Urinary bladder (tissue), 4 donors: ENCODE measurements around the gene FNDC3B. TPM values are rescaled to one million over a fixed set of nuclear protein-coding genes. Genes with fewer than 3 reads are reported as not detected.

Experiments used
- DNase-seq: peaks from one replicate; pipeline ENCODE4 v3.0.0-alpha.2; 2015; ENCODE audit errors: extremely low spot score
- H3K27ac ChIP-seq: one replicate; pipeline ENCODE4 v1.5.1; 2013; ENCODE audit warnings: low read depth, mild to moderate bottlenecking, moderate library complexity
- H3K36me3 ChIP-seq: one replicate; pipeline ENCODE4 v1.6.1; 2013; ENCODE audit warnings: mild to moderate bottlenecking, moderate library complexity; ENCODE audit not compliant: insufficient read depth
- H3K4me1 ChIP-seq: one replicate; pipeline ENCODE4 v1.6.1; 2013; ENCODE audit warnings: mild to moderate bottlenecking, moderate library complexity; ENCODE audit not compliant: insufficient read depth
- H3K4me3 ChIP-seq: one replicate; pipeline ENCODE4 v1.5.1; 2013; ENCODE audit warnings: low read depth, low read length
- WGBS: extraction: QIAGEN DNeasy Blood & Tissue Kit; methylation state at CpG from one replicate; pipeline ENCODE4 v1.1.7; 2013; 5-methylcytosine and 5-hydroxymethylcytosine counted together
- polyA plus RNA-seq: library from polyadenylated mRNA; stranded (reverse); fragments of 200-250 nt; gene quantifications from one replicate; pipeline ENCODE4 v1.2.3, GENCODE V29; 2013
- total RNA-seq: library from RNA; depleted of rRNA; stranded (reverse); fragments of >200 nt; gene quantifications from one replicate; pipeline ENCODE4 v1.2.3, GENCODE V29; 2014
- donor health status: healthy with polysubstance abuse.
- donor health status: healthy.

Gene FNDC3B
- total and polyA plus RNA-seq, 2 donors = 22.0 to 228 TPM

DNA sequence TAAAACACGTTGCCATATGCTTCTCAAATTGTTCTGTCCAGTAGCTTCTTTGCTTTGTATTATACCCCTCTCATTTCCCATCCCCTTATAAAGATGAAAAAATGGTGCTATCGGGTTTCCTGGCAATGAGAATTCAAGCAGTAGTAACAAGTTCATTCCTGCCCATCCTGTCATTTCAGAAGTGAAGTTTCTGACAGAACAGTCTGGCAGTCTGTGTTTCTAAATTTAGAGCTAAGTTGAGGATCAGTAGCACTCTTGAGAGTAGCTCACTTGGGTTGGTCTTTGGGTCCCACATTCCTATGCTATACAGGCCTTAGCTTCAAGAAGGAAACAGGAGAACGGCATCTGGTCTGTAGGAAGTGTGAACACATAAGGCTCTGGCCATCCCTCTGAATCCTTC, 274.3 kb downstream of the FNDC3B start:
- peak overlapping the region; percentile 33 for H3K27ac ChIP-seq
- H3K4me3 ChIP-seq = no peak overlapping the region
- WGBS = 50% methylated on average over 3 of the region's 3 CpGs
- DNase-seq = no peak
- H3K36me3 ChIP-seq = no peaks in the 10 kb centered on the region
- peaks cover 5% of the 10 kb centered on the region for H3K4me1 ChIP-seq

DNA sequence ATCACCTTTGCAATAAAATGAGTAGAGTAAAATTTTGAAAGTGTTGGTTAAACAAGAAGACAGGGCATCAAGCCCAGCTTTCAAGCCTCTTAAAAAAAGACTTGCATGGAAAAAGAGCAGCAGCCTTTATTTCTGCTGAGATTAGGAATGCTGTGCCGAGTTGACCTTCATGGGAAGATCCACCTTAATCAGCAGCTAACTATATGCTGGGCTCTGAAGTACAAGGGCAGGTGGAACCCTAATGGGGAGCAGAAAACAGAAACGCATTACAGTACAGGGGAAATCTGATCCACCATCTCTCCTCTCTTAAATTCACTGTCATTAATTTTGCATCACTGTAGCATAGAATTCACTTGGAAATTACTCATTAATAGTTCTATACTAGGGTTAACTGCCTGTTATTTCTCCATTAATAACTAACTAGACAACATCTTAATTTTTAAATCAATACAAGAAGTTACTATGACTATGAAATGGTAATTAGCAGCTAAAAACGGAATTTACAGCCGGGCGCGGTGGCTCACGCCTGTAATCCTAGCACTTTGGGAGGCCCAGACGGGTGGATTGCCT, 275.3 kb downstream of the FNDC3B start:
- peaks cover 5% of the 10 kb centered on the region for H3K4me1 ChIP-seq

DNA sequence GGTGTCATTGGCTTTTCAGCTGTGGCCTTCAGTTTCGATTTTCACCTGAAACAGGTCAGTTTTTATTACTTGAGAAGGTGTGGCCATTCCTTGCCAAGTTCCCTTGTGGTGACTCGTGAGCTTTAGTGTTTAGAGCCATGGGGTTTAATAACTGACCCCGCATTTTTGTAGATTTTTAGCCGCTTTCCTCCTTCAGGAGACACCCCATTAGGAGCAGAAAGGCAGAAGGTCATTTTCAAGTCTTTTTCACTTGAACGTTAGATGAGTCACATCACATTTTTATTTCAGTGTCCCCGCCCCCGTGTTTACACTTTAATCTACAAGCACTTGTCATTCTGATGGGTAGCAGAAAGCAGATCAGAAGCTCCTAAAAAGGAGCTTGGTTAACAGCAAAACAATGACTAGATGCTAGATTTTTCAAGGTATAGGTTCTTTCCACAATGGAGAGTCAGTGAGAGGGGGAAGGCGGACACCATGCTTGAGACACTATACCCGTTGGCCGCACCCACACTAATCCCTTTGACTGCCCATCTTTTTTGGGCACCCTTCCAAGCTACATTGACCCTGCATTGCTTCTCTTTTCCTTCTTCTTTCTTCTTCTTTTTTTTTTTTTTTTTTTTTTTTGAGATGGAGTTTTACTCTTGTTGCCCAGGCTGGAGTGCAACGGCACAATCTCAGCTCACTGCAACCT, 276.2 kb downstream of the FNDC3B start:
- Histone ChIP-seq H3K4me1 (peaks cover 10% of the 10 kb centered on the region), H3K27ac (peak overlapping the region; percentile 52), H3K36me3 (no peaks in the 10 kb centered on the region), H3K4me3 (no peak overlapping the region)
- 61% methylated on average over 11 of the region's 11 CpGs for WGBS
- no peak for DNase-seq

More for the DNA sequence above, 275.3 kb downstream of the FNDC3B start:
- no peak for DNase-seq
- WGBS = 87% methylated on average over 8 of the region's 8 CpGs
- Histone ChIP-seq H3K36me3 (no peaks in the 10 kb centered on the region), H3K4me3 (no peak overlapping the region), H3K27ac (peak overlapping the region; percentile 16)

DNA sequence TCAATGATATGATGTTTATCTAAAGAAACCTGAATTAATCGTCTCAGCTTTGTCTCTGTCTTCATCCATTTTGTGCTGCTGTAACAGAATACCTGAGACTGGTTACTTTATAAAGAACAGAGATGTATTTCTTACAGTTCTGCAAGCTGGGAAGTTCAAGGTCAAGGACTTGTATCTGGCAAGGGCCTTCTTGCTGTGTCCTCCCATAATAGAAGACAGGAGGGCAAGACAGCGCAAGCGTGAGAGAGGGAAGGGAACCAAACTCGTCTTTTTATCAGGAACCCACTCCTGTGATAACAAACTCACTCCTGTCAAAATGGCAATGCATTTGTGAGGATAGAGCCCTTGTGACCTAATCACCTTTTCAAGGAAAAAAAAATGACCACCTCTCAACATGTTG, 277.4 kb downstream of the FNDC3B start:
- H3K4me3 ChIP-seq = no peak overlapping the region
- no peak overlapping the region for H3K27ac ChIP-seq
- H3K4me1 ChIP-seq = peaks cover 10% of the 10 kb centered on the region
- H3K36me3 ChIP-seq = no peaks in the 10 kb centered on the region
- DNase-seq = no peak
- 90% methylated on average over 4 of the region's 4 CpGs for WGBS

DNA sequence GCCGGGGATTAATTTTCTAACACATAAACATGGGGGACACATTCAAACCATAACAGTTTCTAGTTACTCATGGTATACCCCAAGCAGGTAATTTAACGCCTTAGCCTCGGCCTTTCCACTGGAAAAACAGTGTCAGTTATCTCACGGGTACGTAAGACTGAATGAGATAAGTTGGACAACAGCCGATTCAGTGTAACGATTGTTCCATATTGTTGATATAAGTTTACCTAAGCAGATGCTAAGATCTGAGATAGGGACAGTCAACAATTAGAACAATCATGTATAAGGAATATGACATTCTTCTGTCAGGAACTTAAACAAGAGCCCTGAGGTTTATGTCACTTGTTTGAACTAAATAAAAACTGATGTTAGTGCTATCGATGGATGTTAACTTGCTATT, 278.1 kb downstream of the FNDC3B start:
- Histone ChIP-seq H3K36me3 (no peaks in the 10 kb centered on the region), H3K4me3 (no peak overlapping the region), H3K27ac (peak overlapping the region; percentile 41), H3K4me1 (peaks cover 10% of the 10 kb centered on the region)
- WGBS = 84% methylated on average over 8 of the region's 8 CpGs
- DNase-seq = no peak

DNA sequence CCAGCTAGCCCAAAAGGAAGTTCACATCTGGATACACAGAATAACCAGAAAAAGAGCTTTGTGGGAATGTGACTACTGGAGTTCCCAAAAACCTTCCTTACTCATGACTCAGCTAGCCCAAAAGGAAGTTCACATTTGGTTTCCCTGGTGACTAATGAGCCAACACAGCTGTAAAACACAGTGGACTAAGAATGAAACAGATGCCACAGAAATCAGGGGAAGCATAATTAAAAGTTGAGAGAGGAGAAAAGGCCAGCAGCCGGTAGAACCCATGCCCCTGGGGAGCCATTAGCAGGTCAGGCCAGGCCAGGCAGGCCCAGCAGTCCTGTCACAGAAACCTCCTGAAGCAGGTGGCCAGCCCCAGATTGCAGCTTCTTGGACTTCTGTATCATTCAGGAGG, 278.6 kb downstream of the FNDC3B start:
- DNase-seq = peak; percentile 35
- Histone ChIP-seq H3K36me3 (no peaks in the 10 kb centered on the region), H3K4me1 (peaks cover 10% of the 10 kb centered on the region), H3K27ac (peak overlapping the region; percentile 63), H3K4me3 (no peak overlapping the region)
- 2% methylated on average over 1 of the region's 1 CpG for WGBS

DNA sequence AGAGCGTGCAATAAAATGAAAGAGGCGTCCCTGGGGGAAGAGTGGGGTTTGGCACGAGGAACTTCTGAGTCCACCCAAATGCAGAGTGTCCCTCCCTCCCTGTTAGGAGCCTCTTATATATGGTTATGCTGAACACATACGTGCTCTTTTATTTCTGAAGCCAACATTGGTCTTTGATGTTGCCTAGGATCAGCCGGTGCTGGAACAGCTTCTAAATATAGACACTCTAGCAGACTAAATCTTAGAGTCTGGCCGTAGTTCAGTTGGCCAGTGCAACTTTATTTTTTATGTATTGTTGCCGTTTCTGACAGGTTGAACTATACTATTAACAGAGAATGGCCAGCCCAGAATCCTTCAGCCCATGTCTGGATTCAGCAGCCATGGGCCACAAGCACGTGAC, 280.2 kb downstream of the FNDC3B start:
- H3K4me3 ChIP-seq = no peak overlapping the region
- H3K27ac ChIP-seq = no peak overlapping the region
- peaks cover 8% of the 10 kb centered on the region for H3K4me1 ChIP-seq
- no peaks in the 10 kb centered on the region for H3K36me3 ChIP-seq
- WGBS = 35% methylated on average over 8 of the region's 8 CpGs
- DNase-seq = no peak

DNA sequence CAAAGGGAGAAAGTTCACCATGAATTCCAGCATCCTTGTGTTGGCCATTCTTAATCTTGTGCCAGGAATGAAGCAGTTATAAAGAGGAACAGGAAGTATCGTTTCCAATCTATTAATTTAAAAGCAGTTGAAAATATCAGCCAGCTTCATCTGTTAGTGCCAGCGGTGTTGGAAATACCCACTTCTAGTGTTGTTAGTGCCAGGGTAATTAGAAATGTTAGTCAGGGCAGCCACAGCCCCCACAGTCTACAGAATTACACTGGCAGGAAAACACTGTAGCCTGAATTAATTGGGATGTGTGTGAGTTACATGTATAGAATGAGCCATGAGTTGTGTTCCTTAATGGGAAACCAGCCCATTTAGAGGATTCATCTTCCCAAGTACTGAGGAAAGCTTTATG, 281.1 kb downstream of the FNDC3B start:
- Histone ChIP-seq H3K4me1 (peaks cover 8% of the 10 kb centered on the region), H3K27ac (no peak overlapping the region), H3K36me3 (no peaks in the 10 kb centered on the region), H3K4me3 (no peak overlapping the region)
- 70% methylated on average over 2 of the region's 2 CpGs for WGBS
- DNase-seq = no peak

DNA sequence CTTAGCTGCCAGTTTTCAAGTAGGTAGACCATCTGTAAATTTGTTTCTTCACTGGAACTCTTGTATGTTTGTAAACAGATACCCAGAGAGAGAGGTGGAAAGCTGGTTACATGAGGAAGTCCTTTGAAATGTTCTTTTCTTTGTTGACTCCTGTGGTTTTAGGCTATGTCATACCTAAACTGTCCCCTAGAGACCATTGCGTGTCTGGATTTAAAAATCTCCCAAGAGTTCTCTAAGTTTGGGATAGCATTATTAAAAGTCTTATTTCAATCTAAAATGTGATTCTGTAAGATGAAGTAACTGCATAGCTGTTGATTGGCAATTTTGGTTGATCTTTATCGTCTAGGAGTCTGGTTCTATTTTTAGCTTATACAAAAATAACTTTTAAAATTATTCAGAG, 281.7 kb downstream of the FNDC3B start:
- no peaks in the 10 kb centered on the region for H3K36me3 ChIP-seq
- no peak for DNase-seq
- no peak overlapping the region for H3K4me3 ChIP-seq
- no peak overlapping the region for H3K27ac ChIP-seq
- peaks cover 6% of the 10 kb centered on the region for H3K4me1 ChIP-seq
- WGBS = 47% methylated on average over 2 of the region's 2 CpGs

DNA sequence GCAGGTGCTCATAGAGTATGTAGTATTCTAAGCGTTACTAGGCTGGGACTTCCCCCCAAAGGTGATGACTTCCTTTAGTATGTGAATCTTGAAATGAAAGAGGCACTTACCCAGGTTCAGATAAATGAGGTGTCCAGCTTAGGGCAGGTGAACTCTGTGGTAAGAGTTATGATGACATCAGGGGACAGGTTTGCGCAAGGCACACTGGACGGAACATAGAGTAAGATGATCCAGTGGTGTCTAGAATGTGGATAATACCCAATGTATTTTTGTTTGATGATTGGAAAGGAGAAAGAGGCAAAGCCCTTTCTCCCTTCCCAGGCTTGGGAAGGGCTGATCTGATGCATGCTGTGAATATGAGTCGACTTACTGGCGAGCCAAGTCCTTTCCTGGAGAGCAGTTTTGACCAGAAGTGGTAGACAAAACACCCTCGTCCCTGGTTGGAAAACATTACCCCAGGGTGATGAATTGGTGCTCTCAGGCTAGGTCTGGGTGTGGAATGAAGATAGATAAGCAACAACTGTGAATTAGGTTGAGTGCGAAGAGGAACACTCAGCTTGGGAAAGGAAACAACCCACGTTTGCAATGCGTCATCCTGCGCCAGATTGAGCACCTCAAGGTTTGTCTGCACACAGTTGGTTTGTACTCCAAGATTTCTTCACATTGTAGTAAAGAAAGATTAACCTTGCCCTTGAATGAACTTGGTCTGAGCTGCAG, 284.7 kb downstream of the FNDC3B start:
- WGBS = 75% methylated on average over 10 of the region's 10 CpGs
- DNase-seq = no peak
- H3K4me3 ChIP-seq = no peak overlapping the region
- no peak overlapping the region for H3K27ac ChIP-seq
- peaks cover 5% of the 10 kb centered on the region for H3K4me1 ChIP-seq
- H3K36me3 ChIP-seq = no peaks in the 10 kb centered on the region

DNA sequence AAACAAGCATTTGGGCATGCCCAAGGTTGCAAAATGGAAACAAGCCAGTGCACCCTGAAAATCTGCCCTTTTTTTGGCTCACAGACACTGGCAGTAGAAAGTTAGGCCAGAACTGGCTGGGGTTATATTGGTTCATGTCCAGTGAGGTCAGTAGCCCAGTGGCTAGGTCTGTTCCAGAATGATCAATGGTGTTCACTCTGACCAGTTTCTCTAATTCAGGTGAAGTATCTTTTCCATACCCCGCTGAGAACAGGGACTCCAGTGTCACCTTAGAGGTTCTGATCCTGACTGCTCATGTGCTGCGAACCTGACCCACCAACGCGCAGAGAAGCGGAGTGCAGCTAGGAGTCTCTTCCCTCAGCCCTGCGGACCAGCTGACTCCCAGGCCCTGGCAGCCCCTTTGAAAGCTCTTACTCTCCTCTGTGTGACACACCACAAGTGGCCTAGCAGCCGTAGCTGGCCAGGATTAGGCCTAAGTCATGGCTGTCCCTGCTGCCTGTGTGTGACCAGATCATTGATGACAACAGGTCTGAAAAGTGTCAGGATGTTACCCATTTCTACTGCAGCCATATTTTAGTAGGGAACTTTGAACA, 285.3 kb downstream of the FNDC3B start:
- WGBS = 88% methylated on average over 7 of the region's 7 CpGs
- Histone ChIP-seq H3K27ac (no peak overlapping the region), H3K36me3 (no peaks in the 10 kb centered on the region), H3K4me3 (no peak overlapping the region), H3K4me1 (peaks cover 4% of the 10 kb centered on the region)
- DNase-seq = no peak

DNA sequence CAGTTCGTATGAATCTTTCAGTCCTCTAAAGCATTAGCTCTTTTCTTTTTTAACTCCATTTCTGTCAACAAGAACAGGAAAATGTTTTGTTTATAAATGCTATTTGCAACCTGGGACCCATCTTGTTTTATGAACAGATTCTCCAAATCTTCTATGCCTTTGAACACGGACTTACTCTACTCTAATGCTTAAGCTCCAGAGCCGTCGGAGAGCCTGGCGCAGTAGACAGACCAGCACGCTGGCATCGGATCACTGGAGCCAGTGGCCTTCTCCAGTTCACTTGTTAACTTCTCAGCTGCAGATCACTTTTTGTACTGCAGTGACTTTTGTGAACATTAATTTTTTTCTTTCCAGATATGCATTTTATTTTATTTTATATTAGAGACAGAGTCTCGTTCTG, 286.1 kb downstream of the FNDC3B start:
- peaks cover under 1% of the 10 kb centered on the region for H3K4me1 ChIP-seq
- DNase-seq = no peak
- H3K4me3 ChIP-seq = no peak overlapping the region
- H3K27ac ChIP-seq = no peak overlapping the region
- 65% methylated on average over 8 of the region's 8 CpGs for WGBS
- peaks cover 2% of the 10 kb centered on the region for H3K36me3 ChIP-seq

DNA sequence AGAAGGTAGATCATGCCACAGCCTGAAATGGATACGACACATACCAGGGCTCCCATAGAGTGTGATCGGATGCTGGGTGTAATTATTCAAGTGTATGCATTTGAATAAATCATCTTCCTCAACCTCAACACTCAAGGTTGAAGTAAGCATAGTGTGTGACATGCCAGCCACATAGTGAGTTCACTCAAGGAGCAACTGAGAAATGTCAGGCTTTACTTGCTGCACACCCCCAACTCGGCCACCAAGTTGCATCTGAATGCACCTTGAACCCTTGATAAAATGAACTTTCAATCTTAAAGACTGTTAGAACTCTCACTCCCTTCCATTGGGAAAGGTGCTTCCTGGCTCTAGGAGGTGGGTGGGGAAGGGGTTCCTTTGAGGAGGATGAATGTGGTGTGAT, 287.6 kb downstream of the FNDC3B start:
- Histone ChIP-seq H3K4me1 (no peaks in the 10 kb centered on the region), H3K36me3 (peaks cover 5% of the 10 kb centered on the region)
- 98% methylated on average over 3 of the region's 3 CpGs for WGBS

DNA sequence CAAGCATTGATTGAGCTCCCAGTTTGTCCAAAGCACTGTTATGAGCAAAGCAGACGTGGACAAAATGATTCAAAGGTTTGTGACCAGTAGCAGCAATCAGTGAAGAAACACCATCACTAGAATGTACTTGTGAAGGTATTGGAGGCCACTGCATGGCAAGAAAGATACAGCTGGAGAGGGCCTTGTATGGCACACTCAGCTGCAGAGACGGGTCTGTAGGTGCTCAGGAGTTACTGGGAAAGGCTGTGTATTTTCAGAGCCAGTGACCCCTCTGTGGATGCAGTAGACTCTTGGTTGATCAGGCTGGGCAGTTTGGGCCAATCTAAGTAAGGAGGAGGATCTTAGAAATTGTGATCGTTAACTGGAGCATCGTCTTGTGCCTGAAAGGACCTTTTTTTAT, 288.9 kb downstream of the FNDC3B start:
- DNase-seq = no peak
- no peak overlapping the region for H3K27ac ChIP-seq
- H3K4me3 ChIP-seq = no peak overlapping the region
- H3K36me3 ChIP-seq = peaks cover 5% of the 10 kb centered on the region
- WGBS = 93% methylated on average over 4 of the region's 4 CpGs
- no peaks in the 10 kb centered on the region for H3K4me1 ChIP-seq

More for the DNA sequence above, 287.6 kb downstream of the FNDC3B start:
- Histone ChIP-seq H3K4me3 (no peak overlapping the region), H3K27ac (no peak overlapping the region)
- no peak for DNase-seq
